ENCODE measurements around the gene SIGLEC1. TPM values are rescaled to one million over a fixed set of nuclear protein-coding genes. Genes with fewer than 3 reads are reported as not detected.

SIGLEC1 gene
- total RNA-seq, 1 donor from 2014 or later, result 23.2 TPM

- H3K4me1 ChIP-seq, result no peaks in the 10 kb centered on the region
- no peak for DNase-seq (ENCODE audit: low spot score in 2 of 2)
- peaks cover 0 to 3% of the 10 kb centered on the region in 2 donors for H3K9me3 ChIP-seq
- no peaks in the 10 kb centered on the region for H3K27me3 ChIP-seq
- no peak overlapping the region for H3K27ac ChIP-seq
- no peaks in the 10 kb centered on the region for H3K36me3 ChIP-seq
- intact Hi-C loops (cut with DNase I), result no loop called here
- no peak overlapping the region for H3K4me3 ChIP-seq
- no peak for TF ChIP-seq CTCF (IDR thresholded peaks at IDR 0.05)
These were observed 15.4 kb downstream of the SIGLEC1 start for GRCh38 chr20:3696745-3697587.

- Histone ChIP-seq H3K27me3 (no peaks in the 10 kb centered on the region), H3K4me3 (no peak overlapping the region), H3K36me3 (no peaks in the 10 kb centered on the region), H3K9me3 (peaks cover 0 to 3% of the 10 kb centered on the region in 2 donors), H3K4me1 (no peaks in the 10 kb centered on the region), H3K27ac (no peak overlapping the region)
- DNase-seq (ENCODE audit: low spot score in 2 of 2), result no peak
- TF ChIP-seq CTCF (IDR thresholded peaks at IDR 0.05), result peak in 1 of 3 experiments; percentile 25
- intact Hi-C loops (cut with DNase I), result no loop called here
These were observed 16.2 kb downstream of the SIGLEC1 start for GRCh38 chr20:3696200-3696599.

GRCh38 chr20:3694864-3695263 lies 17.5 kb downstream of the SIGLEC1 start:
- TF ChIP-seq CTCF (IDR thresholded peaks at IDR 0.05), result no peak
- DNase-seq (ENCODE audit: low spot score in 2 of 2), result no peak
- no peaks in the 10 kb centered on the region for H3K36me3 ChIP-seq
- no peaks in the 10 kb centered on the region for H3K27me3 ChIP-seq
- peaks cover 0 to 3% of the 10 kb centered on the region in 2 donors for H3K9me3 ChIP-seq
- intact Hi-C loops (cut with DNase I), result no loop called here
- H3K27ac ChIP-seq, result no peak overlapping the region
- H3K4me3 ChIP-seq, result no peak overlapping the region
- no peaks in the 10 kb centered on the region for H3K4me1 ChIP-seq

GRCh38 chr20:3693376-3693775 lies 19.0 kb downstream of the SIGLEC1 start:
- DNase-seq (ENCODE audit: low spot score in 2 of 2), result no peak
- H3K27me3 ChIP-seq, result no peaks in the 10 kb centered on the region
- H3K27ac ChIP-seq, result no peak overlapping the region
- no peaks in the 10 kb centered on the region for H3K36me3 ChIP-seq
- H3K4me1 ChIP-seq, result no peaks in the 10 kb centered on the region
- H3K9me3 ChIP-seq, result peaks cover 0 to 3% of the 10 kb centered on the region in 2 donors
- TF ChIP-seq CTCF (IDR thresholded peaks at IDR 0.05), result no peak
- intact Hi-C loops (cut with DNase I), result no loop called here
- H3K4me3 ChIP-seq, result no peak overlapping the region

- no peak for TF ChIP-seq CTCF (IDR thresholded peaks at IDR 0.05)
- no peak for DNase-seq (ENCODE audit: low spot score in 2 of 2)
- H3K4me3 ChIP-seq, result no peak overlapping the region
- H3K36me3 ChIP-seq, result no peaks in the 10 kb centered on the region
- intact Hi-C loops (cut with DNase I), result no loop called here
- H3K4me1 ChIP-seq, result no peaks in the 10 kb centered on the region
- no peak overlapping the region for H3K27ac ChIP-seq
- H3K9me3 ChIP-seq, result peaks cover 0 to 3% of the 10 kb centered on the region in 2 donors
- no peaks in the 10 kb centered on the region for H3K27me3 ChIP-seq
These were observed 19.6 kb downstream of the SIGLEC1 start for GRCh38 chr20:3692706-3693294.
